Type B pancreatic cell (in vitro differentiated cells): ENCODE data around the gene KIFC3. TPM values are rescaled to one million over a fixed set of nuclear protein-coding genes. Genes with fewer than 3 reads are reported as not detected.

Experiments
- DNase-seq: peaks from one replicate; pipeline ENCODE4 v3.0.0; 2021; ENCODE audit warnings: mixed read lengths; ENCODE audit not compliant: unreplicated experiment; ENCODE audit errors: extremely low spot score
- H3K27ac Mint-ChIP-seq: 2 replicates; pipeline ENCODE4 v1.8.0; 2021; ENCODE audit warnings: mild to moderate bottlenecking, mixed read lengths
- H3K27me3 Mint-ChIP-seq: 2 replicates; pipeline ENCODE4 v1.8.0; 2021; ENCODE audit warnings: mixed read lengths
- H3K36me3 Mint-ChIP-seq: 2 replicates; pipeline ENCODE4 v1.8.0; 2021; ENCODE audit warnings: mixed read lengths
- H3K4me1 Mint-ChIP-seq: one replicate; pipeline ENCODE4 v1.8.0; 2021; ENCODE audit warnings: mixed read lengths; ENCODE audit not compliant: unreplicated experiment
- H3K4me3 Mint-ChIP-seq: 2 replicates; pipeline ENCODE4 v1.8.0; 2021; ENCODE audit warnings: mild to moderate bottlenecking, mixed read lengths
- H3K9me3 Mint-ChIP-seq: 2 replicates; pipeline ENCODE4 v1.8.0; 2021; ENCODE audit warnings: mixed read lengths
- total RNA-seq: library from RNA; stranded (reverse); gene quantifications from 2 replicates; pipeline ENCODE4 v1.2.1, GENCODE V29; 2021; ENCODE audit warnings: low replicate concordance
- TF ChIP-seq, protein P1 (sequence below): fragments of 200-600 bp; sonication (generic); conservative IDR thresholded peaks from 2 replicates; pipeline ENCODE4 v1.5.0; 2021; ENCODE audit warnings: antibody characterized with exemption, mild to moderate bottlenecking

KIFC3 gene
- total RNA-seq, 1 donor from 2014 or later: 27.3 TPM

DNA sequence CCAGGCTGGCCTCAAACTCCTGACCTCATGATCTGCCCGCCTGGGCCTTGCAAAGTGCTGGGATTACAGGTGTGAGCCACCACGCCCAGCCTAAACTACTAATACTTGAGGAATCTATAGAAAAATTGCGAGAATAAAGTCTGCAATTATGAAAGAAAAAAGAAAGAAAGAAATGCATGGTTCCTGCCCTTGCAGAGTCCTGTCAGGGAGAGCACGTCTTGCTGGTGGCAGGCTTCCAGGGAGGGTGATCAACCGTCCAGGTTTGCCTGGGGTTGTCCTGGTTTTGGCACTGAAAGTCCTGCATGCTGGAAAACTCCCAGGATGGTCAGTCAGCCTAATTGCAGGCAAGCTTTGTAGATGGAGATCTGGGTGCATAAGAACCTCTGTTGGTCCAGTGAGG is 21.5 kb upstream of the KIFC3 start:
- DNase-seq: no peak
- H3K4me3 Mint-ChIP-seq: no peak overlapping the region
- H3K4me1 Mint-ChIP-seq: peaks cover 19% of the 10 kb centered on the region
- no peaks in the 10 kb centered on the region for H3K9me3 Mint-ChIP-seq
- peaks cover 4% of the 10 kb centered on the region for H3K27me3 Mint-ChIP-seq
- peak overlapping the region; percentile 85 for H3K27ac Mint-ChIP-seq
- H3K36me3 Mint-ChIP-seq: no peaks in the 10 kb centered on the region
- TF ChIP-seq, protein P1, sequence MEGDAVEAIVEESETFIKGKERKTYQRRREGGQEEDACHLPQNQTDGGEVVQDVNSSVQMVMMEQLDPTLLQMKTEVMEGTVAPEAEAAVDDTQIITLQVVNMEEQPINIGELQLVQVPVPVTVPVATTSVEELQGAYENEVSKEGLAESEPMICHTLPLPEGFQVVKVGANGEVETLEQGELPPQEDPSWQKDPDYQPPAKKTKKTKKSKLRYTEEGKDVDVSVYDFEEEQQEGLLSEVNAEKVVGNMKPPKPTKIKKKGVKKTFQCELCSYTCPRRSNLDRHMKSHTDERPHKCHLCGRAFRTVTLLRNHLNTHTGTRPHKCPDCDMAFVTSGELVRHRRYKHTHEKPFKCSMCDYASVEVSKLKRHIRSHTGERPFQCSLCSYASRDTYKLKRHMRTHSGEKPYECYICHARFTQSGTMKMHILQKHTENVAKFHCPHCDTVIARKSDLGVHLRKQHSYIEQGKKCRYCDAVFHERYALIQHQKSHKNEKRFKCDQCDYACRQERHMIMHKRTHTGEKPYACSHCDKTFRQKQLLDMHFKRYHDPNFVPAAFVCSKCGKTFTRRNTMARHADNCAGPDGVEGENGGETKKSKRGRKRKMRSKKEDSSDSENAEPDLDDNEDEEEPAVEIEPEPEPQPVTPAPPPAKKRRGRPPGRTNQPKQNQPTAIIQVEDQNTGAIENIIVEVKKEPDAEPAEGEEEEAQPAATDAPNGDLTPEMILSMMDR: no peak

DNA sequence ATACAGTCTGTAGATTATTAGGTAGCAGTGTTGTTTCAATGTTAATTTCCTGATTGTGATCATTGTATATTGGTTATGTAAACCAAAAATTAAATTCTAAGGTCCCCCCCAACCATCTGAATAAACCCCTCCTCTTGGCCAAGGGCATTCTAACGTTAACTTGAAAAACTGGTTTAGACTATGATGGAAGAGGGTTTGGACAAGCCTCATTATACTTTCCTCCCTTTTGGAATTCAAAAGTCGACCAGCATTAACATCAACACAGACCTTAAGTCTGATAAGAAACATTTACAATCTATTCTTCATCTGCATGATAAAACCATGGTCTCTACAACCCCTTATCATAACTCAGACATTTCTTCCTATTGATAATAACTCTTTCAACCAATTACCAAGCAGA is 20.6 kb upstream of the KIFC3 start:
- TF ChIP-seq, protein P1: no peak
- no peak for DNase-seq
- Mint-ChIP-seq H3K4me3 (peak overlapping the region; percentile 50), H3K9me3 (no peaks in the 10 kb centered on the region), H3K4me1 (peaks cover 19% of the 10 kb centered on the region), H3K27me3 (peaks cover 4% of the 10 kb centered on the region), H3K36me3 (no peaks in the 10 kb centered on the region), H3K27ac (peak overlapping the region; percentile 85)

DNA sequence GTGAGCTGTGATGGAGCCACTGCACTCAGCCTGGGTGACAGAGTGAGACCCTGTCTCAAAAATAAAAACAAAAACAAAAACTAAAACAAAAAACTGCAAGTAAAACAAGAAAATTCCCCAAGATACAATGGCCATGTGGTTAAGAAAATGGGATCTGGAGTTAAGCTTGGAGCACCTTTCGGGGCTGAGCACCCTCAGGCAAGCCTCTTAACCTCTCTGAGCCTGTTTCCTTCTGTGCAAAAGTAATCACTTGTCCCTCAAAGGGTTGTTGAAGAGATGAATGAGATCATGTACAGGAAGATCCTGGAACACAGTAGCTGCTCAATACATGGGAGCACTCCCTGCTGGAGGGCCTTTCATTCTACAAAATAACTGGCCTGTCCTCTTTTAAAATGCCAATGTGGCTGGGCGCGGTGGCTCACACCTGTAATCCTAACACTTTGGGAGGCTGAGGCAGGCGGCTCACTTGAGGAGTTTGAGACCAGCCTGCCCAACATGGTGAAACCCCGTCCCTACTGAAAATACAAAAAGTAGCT is 19.8 kb upstream of the KIFC3 start:
- Mint-ChIP-seq H3K27me3 (peaks cover 4% of the 10 kb centered on the region), H3K4me1 (peaks cover 19% of the 10 kb centered on the region), H3K36me3 (no peaks in the 10 kb centered on the region), H3K9me3 (no peaks in the 10 kb centered on the region), H3K27ac (peak overlapping the region; percentile 61), H3K4me3 (no peak overlapping the region)
- TF ChIP-seq, protein P1: no peak
- no peak for DNase-seq

DNA sequence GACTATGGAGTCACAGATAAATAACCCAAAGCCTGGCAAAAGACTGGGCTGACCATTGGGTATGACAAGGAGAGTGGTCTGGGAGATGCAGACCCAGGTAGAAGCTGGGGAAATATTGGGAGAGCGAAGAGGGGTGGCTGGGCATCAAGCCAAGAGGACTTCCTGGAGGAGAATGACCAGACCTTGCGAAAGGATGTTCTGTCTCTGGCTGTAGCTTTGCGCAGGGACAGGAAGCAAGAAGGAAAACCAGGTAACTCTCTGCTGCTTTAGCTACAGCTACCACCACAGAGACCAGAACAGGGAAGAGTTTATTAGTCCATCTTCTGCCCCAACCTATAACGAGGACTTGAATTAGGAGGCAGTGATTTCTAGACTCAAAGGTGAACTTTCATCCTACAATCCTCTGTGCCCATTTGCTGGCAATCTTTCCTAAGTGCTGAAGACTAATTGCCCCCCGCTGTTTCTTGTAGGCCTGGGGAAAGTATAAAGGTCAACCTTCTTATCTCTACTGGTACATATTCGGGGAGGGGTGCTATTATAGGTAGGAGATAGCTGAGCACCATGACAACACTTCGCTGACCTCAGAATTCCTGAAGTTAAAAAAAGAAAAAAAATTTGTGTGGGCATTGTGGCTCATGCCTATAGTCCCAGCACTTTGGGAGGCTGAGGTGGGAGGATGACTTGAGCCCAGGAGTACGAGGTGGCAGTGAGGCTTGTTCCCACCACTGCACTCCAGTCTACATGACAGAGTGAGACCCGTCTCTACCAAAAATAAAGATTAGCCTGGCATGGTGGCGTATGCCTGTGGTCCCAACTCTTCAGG is 19.1 kb upstream of the KIFC3 start:
- Mint-ChIP-seq H3K4me1 (peaks cover 19% of the 10 kb centered on the region), H3K36me3 (no peaks in the 10 kb centered on the region), H3K4me3 (no peak overlapping the region), H3K27ac (peak overlapping the region; percentile 72), H3K27me3 (peaks cover 4% of the 10 kb centered on the region), H3K9me3 (no peaks in the 10 kb centered on the region)
- TF ChIP-seq, protein P1: no peak
- no peak for DNase-seq

DNA sequence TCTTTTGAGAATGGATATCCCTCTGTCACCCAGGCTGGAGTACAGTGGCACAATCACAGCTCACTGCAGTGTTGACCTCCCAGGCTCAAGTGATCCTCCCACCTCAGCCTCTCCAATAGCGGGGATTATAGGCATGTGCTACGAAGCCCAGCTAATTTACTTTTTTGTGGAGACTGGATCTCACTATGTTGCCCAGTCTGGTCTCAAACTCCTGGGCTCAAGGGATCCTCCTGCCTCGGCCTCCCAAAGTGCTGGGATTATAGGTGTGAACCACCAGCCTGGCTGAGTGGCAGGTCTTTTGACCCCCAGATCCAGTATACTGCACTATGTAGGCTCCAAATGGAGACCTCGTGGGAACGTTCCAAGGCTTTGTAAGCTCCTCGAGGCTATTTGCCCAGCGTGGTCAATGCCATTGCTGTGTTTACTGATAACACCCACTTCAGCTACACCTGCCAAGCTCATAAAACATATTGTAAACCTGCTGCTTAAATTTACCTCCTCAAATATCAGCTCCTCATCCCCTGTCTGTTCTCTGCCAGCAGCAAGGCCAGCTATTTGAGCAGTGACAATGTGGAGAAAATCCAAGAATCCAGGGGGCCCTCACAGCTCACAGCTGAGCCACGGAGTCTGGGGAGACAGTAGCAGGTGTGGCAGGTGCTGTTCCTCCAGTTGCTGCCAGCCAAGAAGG is 16.2 kb upstream of the KIFC3 start:
- TF ChIP-seq, protein P1: no peak
- no peak for DNase-seq
- H3K27me3 Mint-ChIP-seq: no peaks in the 10 kb centered on the region
- peaks cover 13% of the 10 kb centered on the region for H3K4me1 Mint-ChIP-seq
- H3K9me3 Mint-ChIP-seq: no peaks in the 10 kb centered on the region
- no peak overlapping the region for H3K4me3 Mint-ChIP-seq
- H3K27ac Mint-ChIP-seq: no peak overlapping the region
- no peaks in the 10 kb centered on the region for H3K36me3 Mint-ChIP-seq
